ENCODE results near the gene NOTCH4.

DNA sequence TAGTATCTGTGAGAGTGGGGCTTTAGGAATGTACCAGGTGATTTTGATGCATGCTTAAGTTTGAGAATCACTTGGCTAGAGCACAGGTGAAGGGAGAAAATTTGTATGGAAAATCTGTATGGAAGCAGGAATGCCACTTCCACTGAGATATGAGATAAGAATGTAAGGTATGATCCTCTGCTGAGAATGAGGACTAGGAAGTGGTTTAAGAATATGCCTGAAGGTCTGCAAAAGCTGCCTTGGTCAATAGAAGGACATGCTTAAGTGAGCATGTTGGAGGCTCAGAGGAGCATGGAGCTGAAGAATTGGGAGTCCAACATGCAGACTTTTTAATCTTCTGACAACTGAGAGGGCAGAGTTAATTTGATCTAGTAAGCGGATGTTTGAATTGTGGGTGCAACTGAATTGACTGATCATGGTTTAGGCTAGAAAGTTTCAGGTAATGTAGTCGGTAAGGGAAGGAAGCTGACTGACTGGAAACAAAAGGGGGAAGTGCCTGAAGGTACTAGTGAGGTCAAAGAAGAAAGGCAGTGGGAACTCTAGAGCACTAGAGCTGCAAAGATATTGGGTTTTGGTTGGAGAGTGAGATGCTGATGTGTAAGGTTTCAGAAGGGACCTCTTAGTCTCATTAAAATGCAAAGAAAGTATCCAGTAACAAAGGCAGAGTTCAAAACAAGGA is 28.6 kb upstream of the NOTCH4 start:
- TF ChIP-seq CTCF (IDR thresholded peaks at IDR 0.05) (no peak), POLR2A (IDR thresholded peaks at IDR 0.05) (no peak), POLR2AphosphoS5 (IDR thresholded peaks at IDR 0.05) (no peak)
